HG03108 (cell line): ENCODE data around the gene CAMSAP2.
A peak's percentile ranks its signal among the peaks of the same experiment; 100 is the strongest.
"Not testable (repeated sequence)": the region's sequence is repeated elsewhere in the genome, so short reads cannot be mapped to it uniquely, and the experiment has no call there.

Experiments
- ATAC-seq: cut with Tn5 transposase; IDR thresholded peaks from one replicate; pipeline ENCODE4 v1.9.1; 2021; ENCODE audit warnings: moderate library complexity; ENCODE audit not compliant: unreplicated experiment

Gene CAMSAP2

GRCh38 chr1:200779326-200779725 lies 40.6 kb downstream of the CAMSAP2 start:
- no peak for ATAC-seq

GRCh38 chr1:200780545-200781369 lies 42.1 kb downstream of the CAMSAP2 start:
- ATAC-seq = no peak

- no peak for ATAC-seq
Measured at GRCh38 chr1:200783926-200784325, 45.2 kb downstream of the CAMSAP2 start.

- ATAC-seq = no peak
Measured at GRCh38 chr1:200784576-200784975, 45.9 kb downstream of the CAMSAP2 start.

GRCh38 chr1:200786788-200787187 lies 48.1 kb downstream of the CAMSAP2 start:
- ATAC-seq = no peak

GRCh38 chr1:200787896-200788387 lies 49.2 kb downstream of the CAMSAP2 start:
- ATAC-seq = no peak

GRCh38 chr1:200791012-200791411 lies 52.3 kb downstream of the CAMSAP2 start:
- ATAC-seq = not testable (repeated sequence)

- ATAC-seq = no peak
Measured at GRCh38 chr1:200793677-200794076, 55.0 kb downstream of the CAMSAP2 start.

- no peak for ATAC-seq
Measured at GRCh38 chr1:200794506-200795065, 55.9 kb downstream of the CAMSAP2 start.

GRCh38 chr1:200795156-200795555 lies 56.5 kb downstream of the CAMSAP2 start:
- ATAC-seq = no peak

- no peak for ATAC-seq
Measured at GRCh38 chr1:200802042-200802441, 63.3 kb downstream of the CAMSAP2 start.

GRCh38 chr1:200802865-200803512 lies 64.3 kb downstream of the CAMSAP2 start:
- ATAC-seq = peak; percentile 66

GRCh38 chr1:200805719-200806118 lies 67.0 kb downstream of the CAMSAP2 start:
- no peak for ATAC-seq

GRCh38 chr1:200808846-200809245 lies 70.2 kb downstream of the CAMSAP2 start:
- ATAC-seq = no peak

- ATAC-seq = no peak
Measured at GRCh38 chr1:200811704-200812103, 73.0 kb downstream of the CAMSAP2 start.

- not testable (repeated sequence) for ATAC-seq
Measured at GRCh38 chr1:200816624-200817224, 78.0 kb downstream of the CAMSAP2 start.

- ATAC-seq = no peak
Measured at GRCh38 chr1:200818248-200818647, 79.6 kb downstream of the CAMSAP2 start.

- ATAC-seq = no peak
Measured at GRCh38 chr1:200819726-200820125, 81.0 kb downstream of the CAMSAP2 start.

- ATAC-seq = no peak
Measured at GRCh38 chr1:200831091-200831490, 92.4 kb downstream of the CAMSAP2 start.

GRCh38 chr1:200834383-200834782 lies 95.7 kb downstream of the CAMSAP2 start:
- no peak for ATAC-seq

- ATAC-seq = no peak
Measured at GRCh38 chr1:200836213-200836612, 97.5 kb downstream of the CAMSAP2 start.
